Panc1 (cell line): ENCODE results near the gene SPINDOC.

Experiments
- CTCF ChIP-seq: fragments of 450-650 bp; IDR thresholded peaks from 2 replicates; pipeline ENCODE4 v1.5.1; 2017; ENCODE audit warnings: mild to moderate bottlenecking
- SIN3A ChIP-seq: IDR thresholded peaks from 2 replicates; pipeline ENCODE4 v1.6.1; 2012; ENCODE audit warnings: low read depth, mild to moderate bottlenecking, low read length, moderate library complexity, borderline replicate concordance; ENCODE audit not compliant: insufficient read depth

- TF ChIP-seq CTCF, result no peak
- TF ChIP-seq SIN3A, result no peak
Observed at GRCh38 chr11:63851364-63851763, 38.1 kb downstream of the SPINDOC start.
